HG03521 (cell line): ENCODE measurements around the gene FHIT.
"Not testable (repeated sequence)": the region's sequence is repeated elsewhere in the genome, so short reads cannot be mapped to it uniquely, and the experiment has no call there.

Source experiments
- ATAC-seq: cut with Tn5 transposase; IDR thresholded peaks from one replicate; pipeline ENCODE4 v1.9.1; 2021; ENCODE audit warnings: mild to moderate bottlenecking, moderate library complexity; ENCODE audit not compliant: unreplicated experiment

Gene FHIT

GRCh38 chr3:61117045-61117898, 134.0 kb downstream of the FHIT start:
- no peak for ATAC-seq

- no peak for ATAC-seq
Measured at GRCh38 chr3:61114316-61114953, 136.8 kb downstream of the FHIT start.

GRCh38 chr3:61111825-61112224, 139.4 kb downstream of the FHIT start:
- no peak for ATAC-seq

GRCh38 chr3:61110576-61110975, 140.7 kb downstream of the FHIT start:
- ATAC-seq = no peak

- no peak for ATAC-seq
Measured at GRCh38 chr3:61108247-61109019, 142.8 kb downstream of the FHIT start.

GRCh38 chr3:61094608-61095007, 156.6 kb downstream of the FHIT start:
- ATAC-seq = no peak

- ATAC-seq = no peak
Measured at GRCh38 chr3:61093364-61093763, 157.9 kb downstream of the FHIT start.

- no peak for ATAC-seq
Measured at GRCh38 chr3:61092870-61093269, 158.4 kb downstream of the FHIT start.

GRCh38 chr3:61090389-61091169, 160.7 kb downstream of the FHIT start:
- no peak for ATAC-seq

- ATAC-seq = no peak
Measured at GRCh38 chr3:61087465-61087864, 163.8 kb downstream of the FHIT start.

- ATAC-seq = no peak
Measured at GRCh38 chr3:61081554-61081953, 169.7 kb downstream of the FHIT start.

GRCh38 chr3:61080737-61081445, 170.4 kb downstream of the FHIT start:
- ATAC-seq = no peak

GRCh38 chr3:61078048-61078752, 173.1 kb downstream of the FHIT start:
- no peak for ATAC-seq

GRCh38 chr3:61077551-61077950, 173.7 kb downstream of the FHIT start:
- ATAC-seq = no peak

GRCh38 chr3:61074783-61075182, 176.5 kb downstream of the FHIT start:
- no peak for ATAC-seq

GRCh38 chr3:61073566-61074165, 177.6 kb downstream of the FHIT start:
- ATAC-seq = no peak

- no peak for ATAC-seq
Measured at GRCh38 chr3:61068084-61068483, 183.2 kb downstream of the FHIT start.

GRCh38 chr3:61066800-61067199, 184.5 kb downstream of the FHIT start:
- no peak for ATAC-seq

GRCh38 chr3:61066222-61066621, 185.0 kb downstream of the FHIT start:
- not testable (repeated sequence) for ATAC-seq
